Thoracic aorta (tissue), 2 donors: ENCODE results near the gene CDH23. TPM values are rescaled to one million over a fixed set of nuclear protein-coding genes. Genes with fewer than 3 reads are reported as not detected.

ENCODE experiments used
- ATAC-seq: fragments of 150-250 bp; one replicate; pipeline ENCODE4 v1.8.0; 2017; ENCODE audit warnings: low read depth; ENCODE audit not compliant: insufficient number of reproducible peaks, low FRiP score
- DNase-seq: peaks from one replicate; pipeline ENCODE4 v3.0.0-alpha.2; 2020; ENCODE audit warnings: low spot score
- H3K27ac ChIP-seq, 2 donors: fragments of 200-600 bp; sonication (generic); 1 replicate in 1 of 2; 2 replicates in 1 of 2; pipeline ENCODE4 v1.5.1; 2016; ENCODE audit warnings: mild to moderate bottlenecking in 2 of 2, moderate library complexity in 2 of 2
- H3K27me3 ChIP-seq: fragments of 200-600 bp; sonication (generic); replicated peaks from 2 replicates; pipeline ENCODE4 v1.6.0; 2016; ENCODE audit warnings: mild to moderate bottlenecking; ENCODE audit not compliant: insufficient read depth
- H3K36me3 ChIP-seq: fragments of 200-600 bp; sonication (generic); one replicate; pipeline ENCODE4 v1.5.1; 2016
- H3K4me1 ChIP-seq, 2 donors: fragments of 200-600 bp; sonication (generic); 1 replicate in 1 of 2; 2 replicates in 1 of 2; pipeline versions ENCODE4 v1.5.1 to v1.6.0; 2016; ENCODE audit warnings: low read depth in 2 of 2, mild to moderate bottlenecking in 1 of 2; ENCODE audit not compliant: control insufficient read depth in 1 of 2
- H3K4me3 ChIP-seq: fragments of 200-600 bp; sonication (generic); 2 replicates; pipeline ENCODE4 v1.5.1; 2016; ENCODE audit warnings: mild to moderate bottlenecking
- H3K9me3 ChIP-seq: fragments of 200-600 bp; sonication (generic); 2 replicates; pipeline ENCODE4 v1.5.1; 2016
- CTCF ChIP-seq: fragments of 200-600 bp; sonication (generic); IDR thresholded peaks from one replicate; pipeline ENCODE4 v1.5.1; 2019; ENCODE audit warnings: antibody characterized with exemption
- total RNA-seq, 2 donors: library from RNA; depleted of rRNA; stranded (reverse); fragments of >200 nt; gene quantifications; one replicate each; pipeline versions ENCODE4 v1.1.0 to v1.2.3, GENCODE V29; 2016

CDH23 gene
- total RNA-seq, 2 donors from 2014 or later = 10.6 to 10.8 TPM

DNA sequence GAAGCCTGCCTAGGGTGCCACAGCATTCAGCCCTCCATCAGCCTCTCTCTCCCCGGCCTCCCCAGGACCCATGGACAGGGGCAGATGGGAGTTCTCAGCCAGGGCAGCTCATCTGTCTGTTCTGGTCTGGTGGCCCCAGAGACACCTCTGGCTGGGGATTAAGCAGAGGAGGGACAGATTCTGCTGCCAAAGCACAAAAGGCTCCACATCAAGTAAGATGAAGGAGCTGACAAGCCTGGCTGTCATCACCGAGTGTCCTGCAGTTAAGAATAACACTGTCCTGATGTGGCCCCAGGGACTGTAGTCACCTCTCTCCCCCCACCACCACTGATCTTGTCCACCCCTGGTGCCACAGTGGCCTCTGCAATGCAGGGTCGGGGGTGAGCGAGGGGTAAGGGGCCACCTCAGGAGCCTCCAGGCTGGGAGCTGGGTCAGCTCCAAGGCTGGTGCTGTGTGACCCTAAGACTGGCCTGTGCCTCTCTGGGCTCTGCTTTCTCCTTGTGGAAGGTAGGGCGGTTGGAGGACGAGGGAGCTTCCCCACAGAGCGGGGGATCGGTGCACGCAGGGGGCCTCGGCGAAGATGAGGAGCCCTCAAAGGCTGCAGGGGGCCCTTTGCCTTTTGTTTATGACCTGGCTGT, 304.1 kb downstream of the CDH23 start:
- DNase-seq = no peak
- no peak for TF ChIP-seq CTCF
- H3K27ac ChIP-seq = no peak overlapping the region
- no peaks in the 10 kb centered on the region for H3K9me3 ChIP-seq
- H3K4me3 ChIP-seq = no peak overlapping the region
- no peaks in the 10 kb centered on the region for H3K4me1 ChIP-seq
- ATAC-seq = no peak
- no peaks in the 10 kb centered on the region for H3K27me3 ChIP-seq
- H3K36me3 ChIP-seq = no peaks in the 10 kb centered on the region

- H3K4me1 ChIP-seq = no peaks in the 10 kb centered on the region
- no peaks in the 10 kb centered on the region for H3K36me3 ChIP-seq
- no peak for DNase-seq
- no peaks in the 10 kb centered on the region for H3K27me3 ChIP-seq
- no peak for TF ChIP-seq CTCF
- no peak for ATAC-seq
- no peak overlapping the region for H3K27ac ChIP-seq
- no peak overlapping the region for H3K4me3 ChIP-seq
- H3K9me3 ChIP-seq = no peaks in the 10 kb centered on the region
Measured at GRCh38 chr10:71701496-71702132, 304.9 kb downstream of the CDH23 start.

- Histone ChIP-seq H3K9me3 (no peaks in the 10 kb centered on the region), H3K27ac (no peak overlapping the region), H3K4me3 (no peak overlapping the region), H3K27me3 (no peaks in the 10 kb centered on the region), H3K36me3 (no peaks in the 10 kb centered on the region), H3K4me1 (no peaks in the 10 kb centered on the region)
- DNase-seq (no peak), ATAC-seq (no peak)
- no peak for TF ChIP-seq CTCF
Measured at GRCh38 chr10:71703577-71703976, 306.9 kb downstream of the CDH23 start.

DNA sequence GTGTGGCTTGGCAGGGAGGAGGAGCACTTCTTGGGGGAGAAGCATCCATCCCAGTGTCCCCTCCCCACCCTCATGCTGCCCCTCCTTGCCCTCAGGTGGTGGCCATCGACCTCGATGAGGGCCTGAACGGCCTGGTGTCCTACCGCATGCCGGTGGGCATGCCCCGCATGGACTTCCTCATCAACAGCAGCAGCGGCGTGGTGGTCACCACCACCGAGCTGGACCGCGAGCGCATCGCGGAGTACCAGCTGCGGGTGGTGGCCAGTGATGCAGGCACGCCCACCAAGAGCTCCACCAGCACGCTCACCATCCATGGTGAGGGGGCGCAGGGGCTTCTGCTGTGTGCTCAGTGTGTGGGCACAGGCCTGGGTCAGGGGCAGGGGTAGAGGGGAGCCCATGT, 308.1 kb downstream of the CDH23 start:
- no peak for TF ChIP-seq CTCF
- no peak for ATAC-seq
- no peak for DNase-seq

GRCh38 chr10:71705582-71705981, 308.9 kb downstream of the CDH23 start:
- no peak for DNase-seq
- Histone ChIP-seq H3K27me3 (no peaks in the 10 kb centered on the region), H3K4me3 (no peak overlapping the region), H3K9me3 (no peaks in the 10 kb centered on the region), H3K4me1 (no peaks in the 10 kb centered on the region), H3K36me3 (no peaks in the 10 kb centered on the region), H3K27ac (no peak overlapping the region)
- TF ChIP-seq CTCF = no peak
- no peak for ATAC-seq

More for the DNA sequence above, 308.1 kb downstream of the CDH23 start:
- H3K4me1 ChIP-seq = no peaks in the 10 kb centered on the region
- H3K27me3 ChIP-seq = no peaks in the 10 kb centered on the region
- no peak overlapping the region for H3K27ac ChIP-seq
- H3K9me3 ChIP-seq = no peaks in the 10 kb centered on the region
- no peak overlapping the region for H3K4me3 ChIP-seq
- H3K36me3 ChIP-seq = no peaks in the 10 kb centered on the region
